WTC11 (cell line): ENCODE data around the gene UNC93B1. TPM values are rescaled to one million over a fixed set of nuclear protein-coding genes. Genes with fewer than 3 reads are reported as not detected.
"Not testable (repeated sequence)": the region's sequence is repeated elsewhere in the genome, so short reads cannot be mapped to it uniquely, and the experiment has no call there.

Experiments
- ATAC-seq: fragments of 200-7000 bp; cut with Tn5 transposase; 2 replicates; pipeline ENCODE4 v1.10.0; 2021; ENCODE audit warnings: mild to moderate bottlenecking, moderate library complexity
- CTCF ChIA-PET: fragments of 300-600 bp; sonication (Branson Sonifier 250); formaldehyde crosslinking; loops from one replicate; lab custom pipeline; 2021; ENCODE audit warnings: antibody characterized with exemption; lab: Charles Lee
- POLR2A ChIA-PET: fragments of 350-600 bp; sonication (Branson Sonifier 250); formaldehyde crosslinking; loops from one replicate; lab custom pipeline; 2021; ENCODE audit warnings: antibody characterized with exemption; lab: Charles Lee
- DNase-seq: peaks from one replicate; pipeline ENCODE4 v3.0.0; 2021; ENCODE audit warnings: low spot score
- H3K27ac Mint-ChIP-seq: 2 replicates; pipeline ENCODE4 v1.8.0; 2021; ENCODE audit warnings: mixed read lengths
- H3K27me3 Mint-ChIP-seq: 2 replicates; pipeline ENCODE4 v1.8.0; 2021; ENCODE audit warnings: low read depth, mild to moderate bottlenecking, moderate library complexity, mixed read lengths
- H3K36me3 Mint-ChIP-seq: 2 replicates; pipeline ENCODE4 v1.8.0; 2021; ENCODE audit warnings: mixed read lengths
- H3K4me1 Mint-ChIP-seq: 2 replicates; pipeline ENCODE4 v1.8.0; 2022; ENCODE audit warnings: mixed read lengths
- H3K4me3 Mint-ChIP-seq: 2 replicates; pipeline ENCODE4 v1.8.0; 2021; ENCODE audit warnings: mild to moderate bottlenecking, moderate library complexity, mixed read lengths
- H3K9me3 Mint-ChIP-seq: 2 replicates; pipeline ENCODE4 v1.8.0; 2021; ENCODE audit warnings: mixed read lengths
- CBFB ChIP-seq: sonication (generic); formaldehyde crosslinking; IDR thresholded peaks from 2 replicates; pipeline ENCODE4 v1.8.1; 2022; ENCODE audit warnings: mild to moderate bottlenecking, low read depth, missing genetic modification reagents
- CTCF ChIP-seq: fragments of 200-600 bp; IDR thresholded peaks from 2 replicates; pipeline ENCODE4 v1.8.0; 2022; ENCODE audit warnings: antibody characterized with exemption
- FOXP4 ChIP-seq: sonication (generic); formaldehyde crosslinking; IDR thresholded peaks from 2 replicates; pipeline ENCODE4 v1.8.0; 2022; ENCODE audit warnings: mild to moderate bottlenecking, missing genetic modification reagents
- HMGXB4 ChIP-seq: sonication (generic); formaldehyde crosslinking; IDR thresholded peaks from 2 replicates; pipeline ENCODE4 v1.8.1; 2023; ENCODE audit warnings: mild to moderate bottlenecking, moderate library complexity, missing genetic modification reagents
- ZNF121 ChIP-seq: sonication (generic); formaldehyde crosslinking; IDR thresholded peaks from 2 replicates; pipeline ENCODE4 v1.8.0; 2023; ENCODE audit warnings: missing genetic modification reagents
- ZNF263 ChIP-seq: sonication (generic); formaldehyde crosslinking; IDR thresholded peaks from 2 replicates; pipeline ENCODE4 v1.8.1; 2022; ENCODE audit warnings: low read depth, mild to moderate bottlenecking, moderate library complexity, missing genetic modification reagents
- total RNA-seq: library from RNA; stranded (reverse); gene quantifications from 3 replicates; pipeline ENCODE4 v1.2.3, GENCODE V29; 2021

The UNC93B1 gene
- total RNA-seq, 1 experiment from 2014 or later, result 27.9 TPM

GRCh38 chr11:67955461-67956007 lies 48.4 kb downstream of the UNC93B1 start:
- Mint-ChIP-seq H3K27me3 (peaks cover 42% of the 10 kb centered on the region), H3K4me3 (peak overlapping the region; percentile 78), H3K4me1 (peaks cover 40% of the 10 kb centered on the region)
- H3K9me3 Mint-ChIP-seq, H3K36me3 Mint-ChIP-seq, H3K27ac Mint-ChIP-seq, POLR2A ChIA-PET: not testable (repeated sequence)
- CTCF ChIA-PET, result interaction anchor here (0.6 to 2.2 kb wide), 33 partner anchors 8 to 326 kb away, joined by 3 to 20 read pairs (median 4); partner anchors contain the start of genes NUDT8 and UNC93B1
- ATAC-seq (peak; percentile 97), DNase-seq (peak; percentile 84)
- TF ChIP-seq ZNF121 (CRISPR knock-in tag), result peak; percentile 91
- TF ChIP-seq CBFB, result peak; percentile 23; the same call in 1 of the 2 replicates
- TF ChIP-seq HMGXB4 (CRISPR knock-in tag), result 0 out of 2 replicates have a peak, but pooled peaks have one; percentile 49
- peak; percentile 67; the same call in 1 of the 2 replicates for TF ChIP-seq ZNF263
- peak; percentile 87 for TF ChIP-seq CTCF
- TF ChIP-seq FOXP4, result 0 out of 2 replicates have a peak, but pooled peaks have one; percentile 43

DNA sequence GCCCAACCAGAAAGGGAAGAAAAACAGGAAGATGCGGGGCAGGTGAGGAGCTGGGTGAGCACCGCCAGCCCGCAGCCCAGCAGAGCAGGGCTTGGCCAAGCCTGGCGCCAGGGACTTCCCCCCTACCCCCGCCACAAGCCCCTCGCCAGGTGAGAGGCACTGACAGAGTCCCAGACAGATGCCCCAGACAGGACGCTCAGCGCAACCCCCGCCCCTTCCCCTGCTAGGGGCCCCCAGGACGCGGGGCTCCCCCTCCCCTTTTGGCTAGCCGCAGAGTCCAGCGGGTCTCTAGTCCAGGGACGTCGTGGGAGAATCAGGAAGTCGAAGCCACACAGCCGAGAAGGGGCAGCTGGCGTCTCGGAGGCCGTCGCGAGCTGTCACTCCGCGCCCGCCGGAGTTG lies 48.9 kb downstream of the UNC93B1 start:
- H3K27me3 Mint-ChIP-seq, result peaks cover 42% of the 10 kb centered on the region
- ATAC-seq, H3K9me3 Mint-ChIP-seq, POLR2A ChIA-PET, H3K27ac Mint-ChIP-seq, H3K36me3 Mint-ChIP-seq: not testable (repeated sequence)
- DNase-seq, result peak; percentile 23
- CTCF ChIA-PET, result interaction anchor here (0.6 to 2.2 kb wide), 31 partner anchors 8 to 326 kb away, joined by 3 to 20 read pairs (median 4); partner anchors contain the start of genes NUDT8 and UNC93B1
- peaks cover 40% of the 10 kb centered on the region for H3K4me1 Mint-ChIP-seq
- peak overlapping the region; percentile 78 for H3K4me3 Mint-ChIP-seq

DNA sequence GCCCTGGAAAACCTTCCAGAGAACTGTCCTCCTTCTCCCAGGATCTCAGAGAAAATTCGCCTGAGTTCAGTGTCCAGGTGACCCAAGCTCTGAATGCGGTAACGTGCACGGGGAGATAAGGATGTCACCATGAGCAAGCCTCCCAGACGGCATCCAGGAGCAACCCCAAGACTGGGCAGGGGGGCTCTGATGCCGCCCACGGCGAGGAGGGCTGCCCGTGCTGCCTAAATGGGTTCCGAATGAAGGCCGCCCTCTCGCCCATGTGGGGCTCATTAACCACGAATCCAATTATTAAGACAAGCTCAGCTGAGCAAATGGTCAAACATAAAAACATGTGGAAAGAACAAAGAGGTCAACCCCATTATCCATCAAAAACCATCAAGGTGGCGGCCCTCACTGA lies 49.6 kb downstream of the UNC93B1 start:
- Mint-ChIP-seq H3K4me1 (peaks cover 37% of the 10 kb centered on the region), H3K27me3 (peaks cover 42% of the 10 kb centered on the region), H3K4me3 (peak overlapping the region; percentile 78)
- CTCF ChIA-PET, result interaction anchor here (2.0 kb wide), 1 partner anchor 107 kb away, joined by 12 read pairs; no protein-coding TSS in a partner anchor
- H3K9me3 Mint-ChIP-seq, H3K27ac Mint-ChIP-seq, DNase-seq, POLR2A ChIA-PET, ATAC-seq, H3K36me3 Mint-ChIP-seq: not testable (repeated sequence)

DNA sequence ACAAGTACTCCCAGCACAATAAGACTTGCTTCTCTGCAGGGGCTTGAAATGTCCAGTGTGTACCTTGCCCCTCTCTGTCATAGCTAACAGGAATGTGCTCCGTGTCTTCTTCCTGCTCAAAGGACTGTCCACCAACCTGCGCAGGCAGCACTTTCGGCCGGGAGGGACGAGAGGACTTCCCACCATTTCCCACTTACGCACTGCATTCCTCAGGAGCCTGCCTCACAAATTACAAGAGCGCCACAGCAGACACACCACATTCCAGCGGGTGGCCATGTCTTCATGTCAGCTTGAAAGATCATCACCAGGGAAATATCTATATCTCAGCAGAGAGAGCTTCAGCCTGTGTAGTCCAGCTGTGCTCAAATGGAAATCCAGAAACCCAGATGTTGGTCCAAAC lies 53.2 kb downstream of the UNC93B1 start:
- DNase-seq, H3K4me3 Mint-ChIP-seq, H3K9me3 Mint-ChIP-seq, H3K36me3 Mint-ChIP-seq, POLR2A ChIA-PET, ATAC-seq, H3K27ac Mint-ChIP-seq, CTCF ChIA-PET: not testable (repeated sequence)
- Mint-ChIP-seq H3K27me3 (peaks cover 27% of the 10 kb centered on the region), H3K4me1 (peaks cover 15% of the 10 kb centered on the region)

GRCh38 chr11:67947785-67948184 lies 56.1 kb downstream of the UNC93B1 start:
- DNase-seq, H3K27ac Mint-ChIP-seq, POLR2A ChIA-PET, H3K9me3 Mint-ChIP-seq, H3K4me3 Mint-ChIP-seq, H3K27me3 Mint-ChIP-seq, H3K36me3 Mint-ChIP-seq, ATAC-seq: not testable (repeated sequence)
- H3K4me1 Mint-ChIP-seq, result peaks cover 30% of the 10 kb centered on the region
- CTCF ChIA-PET, result interaction anchor here (2.0 kb wide), 1 partner anchor 8 kb away, joined by 11 read pairs; no protein-coding TSS in a partner anchor

GRCh38 chr11:67946403-67946802 lies 57.5 kb downstream of the UNC93B1 start:
- H3K27ac Mint-ChIP-seq, H3K4me3 Mint-ChIP-seq, POLR2A ChIA-PET, H3K9me3 Mint-ChIP-seq, DNase-seq, H3K27me3 Mint-ChIP-seq, H3K36me3 Mint-ChIP-seq, ATAC-seq: not testable (repeated sequence)
- CTCF ChIA-PET, result interaction anchor here (2.0 kb wide), 1 partner anchor 9 kb away, joined by 11 read pairs; no protein-coding TSS in a partner anchor
- peaks cover 39% of the 10 kb centered on the region for H3K4me1 Mint-ChIP-seq

DNA sequence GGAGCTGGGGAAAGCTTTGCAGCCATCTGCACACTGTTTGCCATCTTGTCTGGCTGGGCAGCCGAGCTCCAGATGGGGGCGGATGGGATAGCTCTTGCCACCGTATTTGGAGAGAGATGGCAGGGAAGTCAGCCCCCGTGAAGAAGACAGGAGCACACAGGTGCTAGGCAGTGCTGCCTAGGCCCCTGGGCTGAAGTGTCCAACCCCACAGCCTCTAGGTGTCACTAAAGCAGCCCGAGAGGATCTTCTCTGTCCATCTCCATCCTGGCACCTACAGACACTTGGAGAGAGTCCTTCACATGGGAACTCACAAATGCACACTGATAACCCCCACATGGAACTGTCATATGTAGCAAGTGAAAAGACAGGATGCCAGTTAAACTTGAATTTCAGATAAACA lies 60.5 kb downstream of the UNC93B1 start:
- H3K9me3 Mint-ChIP-seq, H3K4me3 Mint-ChIP-seq, H3K36me3 Mint-ChIP-seq, POLR2A ChIA-PET, H3K27me3 Mint-ChIP-seq, ATAC-seq: not testable (repeated sequence)
- CTCF ChIA-PET, result interaction anchor here (0.8 to 2.2 kb wide), 3 partner anchors 12 to 95 kb away, joined by 4 to 20 read pairs (median 5); no protein-coding TSS in a partner anchor
- Mint-ChIP-seq H3K4me1 (peaks cover 54% of the 10 kb centered on the region), H3K27ac (peak overlapping the region; percentile 60; the same call in 1 of the 2 replicates)
- DNase-seq, result peak; percentile 38
